GM10248 (cell line): ENCODE measurements around the gene ANO1.

Experiments
- CTCF ChIA-PET: fragments of 300-600 bp; sonication (Branson Sonifier 250); formaldehyde crosslinking; extraction: SDS; loops from one replicate; lab custom pipeline; 2021; ENCODE audit warnings: antibody characterized with exemption; lab: Yijun Ruan, JAX
- POLR2A ChIA-PET: fragments of 350-650 bp; sonication (Branson Sonifier 250); formaldehyde crosslinking; extraction: SDS; loops from one replicate; lab custom pipeline; 2020; ENCODE audit warnings: antibody characterized with exemption; lab: Yijun Ruan, JAX
- DNase-seq: peaks from one replicate; pipeline ENCODE4 v3.0.0; 2012; ENCODE audit errors: extremely low spot score
- TF ChIP-seq, protein P1 (sequence below): IDR thresholded peaks from 2 replicates; pipeline ENCODE4 v1.5.1; 2012; ENCODE audit warnings: mild to moderate bottlenecking, low read depth; ENCODE audit errors: extremely low read depth, missing control alignments, control extremely low read depth

ANO1 gene

DNA sequence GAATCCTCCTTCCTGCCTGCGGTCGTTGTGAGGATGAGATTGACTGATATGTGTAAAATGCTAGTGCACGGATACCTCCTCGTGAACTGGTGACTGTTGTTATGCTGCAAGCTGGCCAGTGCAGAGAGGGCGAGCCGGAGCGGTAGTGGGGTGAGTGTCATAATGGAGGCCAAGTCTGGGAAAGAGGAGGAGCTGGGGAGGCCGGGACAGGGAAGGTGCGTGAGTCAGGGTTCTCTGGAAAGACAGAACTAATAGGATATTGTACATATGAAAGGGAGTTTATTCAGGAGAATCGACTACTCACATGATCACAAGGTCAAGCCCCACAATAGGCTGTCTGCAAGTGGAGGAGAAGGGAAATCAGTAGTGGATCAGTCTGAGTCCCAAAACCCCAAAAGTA, 68.2 kb downstream of the ANO1 start:
- POLR2A ChIA-PET, result no interaction called here
- TF ChIP-seq, protein P1, sequence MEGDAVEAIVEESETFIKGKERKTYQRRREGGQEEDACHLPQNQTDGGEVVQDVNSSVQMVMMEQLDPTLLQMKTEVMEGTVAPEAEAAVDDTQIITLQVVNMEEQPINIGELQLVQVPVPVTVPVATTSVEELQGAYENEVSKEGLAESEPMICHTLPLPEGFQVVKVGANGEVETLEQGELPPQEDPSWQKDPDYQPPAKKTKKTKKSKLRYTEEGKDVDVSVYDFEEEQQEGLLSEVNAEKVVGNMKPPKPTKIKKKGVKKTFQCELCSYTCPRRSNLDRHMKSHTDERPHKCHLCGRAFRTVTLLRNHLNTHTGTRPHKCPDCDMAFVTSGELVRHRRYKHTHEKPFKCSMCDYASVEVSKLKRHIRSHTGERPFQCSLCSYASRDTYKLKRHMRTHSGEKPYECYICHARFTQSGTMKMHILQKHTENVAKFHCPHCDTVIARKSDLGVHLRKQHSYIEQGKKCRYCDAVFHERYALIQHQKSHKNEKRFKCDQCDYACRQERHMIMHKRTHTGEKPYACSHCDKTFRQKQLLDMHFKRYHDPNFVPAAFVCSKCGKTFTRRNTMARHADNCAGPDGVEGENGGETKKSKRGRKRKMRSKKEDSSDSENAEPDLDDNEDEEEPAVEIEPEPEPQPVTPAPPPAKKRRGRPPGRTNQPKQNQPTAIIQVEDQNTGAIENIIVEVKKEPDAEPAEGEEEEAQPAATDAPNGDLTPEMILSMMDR, result no peak
- no peak for DNase-seq
- CTCF ChIA-PET, result no interaction called here

DNA sequence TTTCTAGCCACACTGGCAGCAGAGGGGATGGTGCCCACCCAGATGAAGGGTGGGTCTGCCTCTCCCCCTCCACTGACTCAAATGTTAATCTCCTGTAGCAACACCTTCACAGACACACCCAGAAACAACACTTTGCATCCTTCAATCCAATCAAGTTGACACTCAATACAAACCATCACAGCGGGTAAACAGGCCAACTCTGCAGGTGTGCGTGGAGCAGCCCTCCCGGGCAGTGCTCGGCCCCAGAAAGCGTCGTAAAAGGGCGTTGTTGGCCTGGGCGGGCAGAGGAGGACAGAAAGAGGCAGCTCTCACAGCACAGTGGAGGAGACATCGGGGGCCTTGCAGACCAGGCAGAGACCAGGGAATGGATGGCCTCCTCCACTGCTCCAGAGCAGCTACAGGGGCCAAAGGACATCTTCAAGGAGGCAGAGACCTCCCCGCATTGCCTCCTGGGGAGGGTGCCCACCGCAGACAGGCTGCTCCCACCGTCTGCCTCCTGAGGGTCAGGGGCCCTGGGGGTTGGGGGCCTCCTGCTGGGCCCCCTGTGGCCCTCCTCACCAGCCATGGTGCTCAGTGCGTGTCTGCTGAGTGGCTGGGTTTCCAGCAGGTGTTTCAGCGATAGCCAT, 68.9 kb downstream of the ANO1 start:
- POLR2A ChIA-PET, result no interaction called here
- DNase-seq, result no peak
- CTCF ChIA-PET, result interaction anchor here (1.7 kb wide), 1 partner anchor 14 kb away, joined by 3 read pairs; no protein-coding TSS in a partner anchor
- TF ChIP-seq, protein P1, result no peak

DNA sequence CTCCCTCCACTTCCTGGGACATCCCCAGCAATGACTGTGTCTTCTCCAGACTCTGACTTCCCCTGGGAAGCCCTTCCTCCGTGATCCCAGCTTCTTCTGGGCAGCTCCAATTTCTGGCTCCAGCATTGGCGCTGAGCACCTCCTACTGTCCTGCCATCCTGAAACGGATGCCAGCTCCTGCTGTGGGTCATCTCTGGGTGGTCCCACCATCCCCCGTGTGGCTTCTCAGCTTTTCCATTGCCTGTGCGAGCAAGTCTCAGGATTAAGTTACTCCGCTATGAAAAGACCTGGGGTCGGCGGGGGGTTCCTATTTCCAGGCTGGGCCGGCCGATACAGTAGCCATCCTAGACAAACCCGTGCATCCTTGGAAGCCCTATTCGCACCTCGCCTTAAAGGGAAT, 69.6 kb downstream of the ANO1 start:
- DNase-seq, result no peak
- ChIA-PET CTCF (interaction anchor here (1.7 kb wide), 1 partner anchor 13 kb away, joined by 3 read pairs; no protein-coding TSS in a partner anchor), POLR2A (no interaction called here)
- TF ChIP-seq, protein P1, result no peak

DNA sequence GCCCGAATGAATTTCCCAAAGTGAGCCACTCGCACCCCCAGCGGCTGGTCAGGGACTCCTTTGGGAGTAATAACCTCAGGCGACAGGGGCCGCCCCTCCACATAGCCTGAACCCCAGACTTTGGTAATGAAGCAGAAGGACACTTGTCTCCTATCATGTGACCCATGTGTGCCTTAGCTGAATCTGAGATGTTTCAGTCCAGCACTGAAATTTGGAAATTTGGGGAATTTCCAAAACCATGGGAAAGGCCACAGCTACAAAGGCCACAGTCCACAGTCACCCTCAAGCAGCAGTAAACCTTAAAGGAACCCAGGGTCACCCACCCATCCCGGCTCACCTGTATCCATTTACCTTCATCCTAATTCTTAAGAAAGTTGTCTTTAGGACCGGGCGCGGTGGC, 73.6 kb downstream of the ANO1 start:
- TF ChIP-seq, protein P1, result no peak
- no peak for DNase-seq
- POLR2A ChIA-PET, result no interaction called here
- CTCF ChIA-PET, result interaction anchor here (0.6 kb wide), 1 partner anchor 243 kb away, joined by 3 read pairs; no protein-coding TSS in a partner anchor

DNA sequence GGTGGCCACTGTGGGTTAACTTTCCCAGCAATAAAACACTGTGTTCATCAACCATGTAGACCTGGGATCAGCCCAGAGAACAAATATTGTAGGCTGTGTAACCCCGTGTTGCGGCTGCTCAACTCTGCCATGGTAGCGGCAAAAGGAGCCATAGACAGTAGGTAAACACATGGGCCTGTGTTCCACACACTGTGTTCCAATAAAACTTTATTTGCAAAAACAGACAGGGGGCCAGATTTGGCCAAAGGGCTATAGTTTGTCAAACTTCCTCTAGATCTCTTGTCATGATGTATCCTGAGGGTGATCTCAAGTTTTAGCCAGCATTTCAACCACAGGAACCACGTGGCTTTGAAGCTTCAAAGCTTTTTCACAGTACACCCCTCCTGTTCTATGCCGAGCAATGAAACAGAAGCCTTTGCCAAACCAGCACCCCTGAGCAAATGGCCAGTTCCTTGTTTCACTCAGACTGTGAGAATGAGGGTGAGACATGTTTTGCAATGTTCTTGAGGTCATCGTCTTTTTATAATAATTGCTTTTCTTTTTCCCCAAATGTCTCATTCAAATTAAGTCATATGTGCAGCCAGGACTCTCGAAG, 75.1 kb downstream of the ANO1 start:
- TF ChIP-seq, protein P1, result no peak
- DNase-seq, result no peak
- CTCF ChIA-PET, result no interaction called here
- POLR2A ChIA-PET, result no interaction called here

DNA sequence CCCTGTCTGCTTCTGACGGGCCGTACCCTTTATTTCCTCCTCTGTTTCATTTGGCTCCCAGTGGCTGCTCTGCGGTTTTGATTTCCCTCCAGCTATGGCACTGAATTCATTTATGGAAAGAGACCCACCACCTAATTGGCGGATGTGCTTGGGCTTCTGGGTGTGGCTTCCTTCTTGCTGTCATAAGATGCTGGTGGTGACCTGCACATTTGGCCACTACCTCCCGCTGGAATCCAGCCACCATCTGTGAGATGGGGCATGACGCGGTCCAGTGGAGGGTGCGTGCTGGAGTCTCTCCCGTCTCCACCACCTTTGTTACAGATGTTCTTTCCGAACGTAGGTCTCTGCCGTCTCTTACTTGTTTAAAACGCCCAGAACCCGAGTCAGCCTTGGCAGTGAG, 77.3 kb downstream of the ANO1 start:
- ChIA-PET POLR2A (no interaction called here), CTCF (interaction anchor here (1.5 kb wide), 1 partner anchor 41 kb away, joined by 3 read pairs; no protein-coding TSS in a partner anchor)
- DNase-seq, result no peak
- TF ChIP-seq, protein P1, result no peak
